ENCODE data around the gene QKI.

DNA sequence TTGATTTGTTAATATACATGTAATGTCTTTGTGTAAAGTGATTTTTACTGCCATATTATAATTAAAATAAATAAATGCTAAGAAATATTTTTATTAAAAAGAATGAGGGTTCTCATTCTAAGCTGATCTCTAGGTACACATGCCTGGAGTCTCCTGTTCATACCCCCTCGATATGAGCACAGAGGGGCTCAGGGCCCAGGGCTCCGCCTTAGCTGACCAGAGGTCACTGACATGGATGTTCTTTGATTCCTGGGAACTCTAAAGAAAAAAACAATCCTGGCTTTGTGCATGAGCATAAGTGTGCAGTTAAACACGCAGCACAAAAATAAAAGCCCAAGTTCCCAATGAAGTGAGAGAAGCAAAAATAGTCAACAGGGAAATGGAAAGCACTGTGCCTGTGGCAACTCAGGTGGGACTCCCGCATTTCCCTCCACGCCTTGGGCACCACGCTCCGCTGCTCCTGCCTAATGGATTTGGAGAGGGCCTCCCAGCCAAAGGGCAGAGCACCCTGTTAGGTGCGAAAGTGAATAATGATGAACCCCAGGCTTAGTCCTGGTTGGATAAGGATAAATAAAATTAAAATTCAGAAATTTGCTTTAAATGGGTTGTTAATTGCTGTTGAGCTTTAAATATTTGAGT is 33.3 kb upstream of the QKI start:
- TF ChIP-seq, protein P1, sequence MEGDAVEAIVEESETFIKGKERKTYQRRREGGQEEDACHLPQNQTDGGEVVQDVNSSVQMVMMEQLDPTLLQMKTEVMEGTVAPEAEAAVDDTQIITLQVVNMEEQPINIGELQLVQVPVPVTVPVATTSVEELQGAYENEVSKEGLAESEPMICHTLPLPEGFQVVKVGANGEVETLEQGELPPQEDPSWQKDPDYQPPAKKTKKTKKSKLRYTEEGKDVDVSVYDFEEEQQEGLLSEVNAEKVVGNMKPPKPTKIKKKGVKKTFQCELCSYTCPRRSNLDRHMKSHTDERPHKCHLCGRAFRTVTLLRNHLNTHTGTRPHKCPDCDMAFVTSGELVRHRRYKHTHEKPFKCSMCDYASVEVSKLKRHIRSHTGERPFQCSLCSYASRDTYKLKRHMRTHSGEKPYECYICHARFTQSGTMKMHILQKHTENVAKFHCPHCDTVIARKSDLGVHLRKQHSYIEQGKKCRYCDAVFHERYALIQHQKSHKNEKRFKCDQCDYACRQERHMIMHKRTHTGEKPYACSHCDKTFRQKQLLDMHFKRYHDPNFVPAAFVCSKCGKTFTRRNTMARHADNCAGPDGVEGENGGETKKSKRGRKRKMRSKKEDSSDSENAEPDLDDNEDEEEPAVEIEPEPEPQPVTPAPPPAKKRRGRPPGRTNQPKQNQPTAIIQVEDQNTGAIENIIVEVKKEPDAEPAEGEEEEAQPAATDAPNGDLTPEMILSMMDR (IDR thresholded peaks at IDR 0.05; ENCODE audit: extremely low read depth in 1 of 2, insufficient read depth in 1 of 2, low read depth in 1 of 2, low read length in 2 of 2), result no peak
- TF ChIP-seq POLR2A (IDR thresholded peaks at IDR 0.05; ENCODE audit: low read depth, low read length), result no peak
- TF ChIP-seq, protein P2, sequence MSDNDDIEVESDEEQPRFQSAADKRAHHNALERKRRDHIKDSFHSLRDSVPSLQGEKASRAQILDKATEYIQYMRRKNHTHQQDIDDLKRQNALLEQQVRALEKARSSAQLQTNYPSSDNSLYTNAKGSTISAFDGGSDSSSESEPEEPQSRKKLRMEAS (IDR thresholded peaks at IDR 0.05; ENCODE audit: insufficient read depth, insufficient read length), result no peak
- no peak for TF ChIP-seq EZH2 (IDR thresholded peaks at IDR 0.05; ENCODE audit: borderline replicate concordance, low read depth, low read length, severe bottlenecking)
- TF ChIP-seq POLR2AphosphoS5 (IDR thresholded peaks at IDR 0.05; ENCODE audit: insufficient read depth, low read depth, low read length), result no peak
- TF ChIP-seq GATA2 (IDR thresholded peaks at IDR 0.05; ENCODE audit: insufficient read depth, insufficient read length, low read depth, low read length), result no peak

Measured in endothelial cell of umbilical vein (primary cell).